Embryonic facial prominence (tissue), 1 donor: ENCODE measurements around the gene EPS8.
"Not testable (repeated sequence)": the region's sequence is repeated elsewhere in the genome, so short reads cannot be mapped to it uniquely, and the experiment has no call there.

ENCODE experiments used
- DNase-seq: peaks from one replicate; pipeline ENCODE4 v3.0.0-alpha.2; 2016; ENCODE audit errors: extremely low spot score

The EPS8 gene

GRCh38 chr12:15797818-15798217, 8.6 kb upstream of the EPS8 start:
- no peak for DNase-seq

GRCh38 chr12:15796493-15797141, 7.4 kb upstream of the EPS8 start:
- DNase-seq: no peak

GRCh38 chr12:15794836-15795235, 5.6 kb upstream of the EPS8 start:
- no peak for DNase-seq

GRCh38 chr12:15794196-15794595, 5.0 kb upstream of the EPS8 start:
- DNase-seq: no peak

- no peak for DNase-seq
These were observed 662 bp downstream of the EPS8 start for GRCh38 chr12:15788233-15789219.

GRCh38 chr12:15787778-15788177, 1.4 kb downstream of the EPS8 start:
- no peak for DNase-seq

- no peak for DNase-seq
These were observed 2.4 kb downstream of the EPS8 start for GRCh38 chr12:15786772-15787171.

GRCh38 chr12:15783288-15783687, 5.9 kb downstream of the EPS8 start:
- DNase-seq: no peak

- DNase-seq: no peak
These were observed 6.5 kb downstream of the EPS8 start for GRCh38 chr12:15782667-15783066.

- no peak for DNase-seq
These were observed 9.3 kb downstream of the EPS8 start for GRCh38 chr12:15779925-15780324.

- DNase-seq: no peak
These were observed 11.1 kb downstream of the EPS8 start for GRCh38 chr12:15778126-15778525.

- no peak for DNase-seq
These were observed 11.7 kb downstream of the EPS8 start for GRCh38 chr12:15777355-15778012.

- DNase-seq: no peak
These were observed 12.7 kb downstream of the EPS8 start for GRCh38 chr12:15776532-15776931.

- DNase-seq: no peak
These were observed 14.4 kb downstream of the EPS8 start for GRCh38 chr12:15774819-15775218.

- no peak for DNase-seq
These were observed 16.7 kb downstream of the EPS8 start for GRCh38 chr12:15772405-15773018.

GRCh38 chr12:15770581-15770980, 18.6 kb downstream of the EPS8 start:
- DNase-seq: no peak

GRCh38 chr12:15770021-15770420, 19.2 kb downstream of the EPS8 start:
- DNase-seq: no peak

GRCh38 chr12:15769586-15769985, 19.6 kb downstream of the EPS8 start:
- no peak for DNase-seq

- no peak for DNase-seq
These were observed 21.9 kb downstream of the EPS8 start for GRCh38 chr12:15767301-15767700.

GRCh38 chr12:15763328-15763727, 25.9 kb downstream of the EPS8 start:
- DNase-seq: no peak

GRCh38 chr12:15762162-15762561, 27.0 kb downstream of the EPS8 start:
- DNase-seq: not testable (repeated sequence)
